GM12878 (cell line): ENCODE measurements around the gene DMD. TPM values are rescaled to one million over a fixed set of nuclear protein-coding genes. Genes with fewer than 3 reads are reported as not detected.

Experiments used
- ATAC-seq: fragments of 200-7000 bp; cut with Tn5 transposase; 3 replicates; pipeline ENCODE4 v1.9.1; 2020; ENCODE audit warnings: mild to moderate bottlenecking, moderate library complexity
- BruUV-seq: library from RNA; stranded (reverse); fragments of 400-500 nt; replicated peaks from 2 replicates; lab custom pipeline; 2021; lab: Mats Ljungman, UMichigan
- CTCF ChIA-PET: fragments of 300-600 bp; sonication (Branson Sonifier 250); formaldehyde crosslinking; extraction: SDS; loops from one replicate; lab custom pipeline; 2021; ENCODE audit warnings: inconsistent platforms; lab: Yijun Ruan, JAX
- POLR2A ChIA-PET: fragments of 350-600 bp; formaldehyde crosslinking; extraction: SDS; loops from one replicate; lab custom pipeline; 2021; ENCODE audit warnings: inconsistent platforms; lab: Charles Lee
- RAD21 ChIA-PET: fragments of 300-600 bp; sonication (Branson Sonifier 250); formaldehyde crosslinking; loops from one replicate; lab custom pipeline; 2023; ENCODE audit warnings: antibody characterized with exemption; ENCODE audit not compliant: unreplicated experiment; lab: Charles Lee
- SMC1A ChIA-PET: fragments of 300-600 bp; sonication (Branson Sonifier 250); formaldehyde crosslinking; loops from one replicate; lab custom pipeline; 2023; ENCODE audit not compliant: unreplicated experiment, uncharacterized antibody; lab: Charles Lee
- DNase-seq: peaks from one replicate; pipeline ENCODE4 v3.0.0-alpha.2; 2011; ENCODE audit warnings: low read depth, low spot score
- FAIRE-seq: peaks from 3 replicates; lab custom pipeline; 2011; peaks lifted over from hg19 to GRCh38; lab: Jason Lieb, UNC
- H2AFZ ChIP-seq: 2 replicates; pipeline ENCODE4 v1.6.0; 2011; ENCODE audit warnings: low read depth, low read length, control low read depth; ENCODE audit not compliant: control insufficient read depth
- H3K27ac ChIP-seq: 2 replicates; pipeline ENCODE4 v1.5.1; 2011; ENCODE audit warnings: control low read depth; ENCODE audit not compliant: control insufficient read depth, insufficient read depth
- H3K27me3 ChIP-seq, 2 experiments: replicated peaks in 1 of 2; 2 replicates each; pipeline versions ENCODE4 v1.6.0 to v1.6.1; 2011; ENCODE audit warnings: low read length in 1 of 2; ENCODE audit not compliant: control insufficient read depth in 2 of 2, insufficient read depth in 2 of 2
- H3K36me3 ChIP-seq, 2 experiments: 2 replicates each; pipeline ENCODE4 v1.5.1; 2011; ENCODE audit warnings: low read length in 1 of 2; ENCODE audit not compliant: control insufficient read depth in 2 of 2, insufficient read depth in 2 of 2
- H3K4me1 ChIP-seq: 2 replicates; pipeline ENCODE4 v1.6.1; 2011; ENCODE audit warnings: mild to moderate bottlenecking, low read length, moderate library complexity, mixed read lengths; ENCODE audit not compliant: control insufficient read depth, insufficient read depth
- H3K4me2 ChIP-seq: 2 replicates; pipeline ENCODE4 v1.6.0; 2011; ENCODE audit warnings: control low read depth; ENCODE audit not compliant: control insufficient read depth, insufficient read depth
- H3K4me3 ChIP-seq: fragments of 200-600 bp; sonication (generic); 2 replicates; pipeline ENCODE4 v1.5.1; 2016
- H3K79me2 ChIP-seq: 2 replicates; pipeline ENCODE4 v1.6.0; 2011; ENCODE audit warnings: low read length; ENCODE audit not compliant: control insufficient read depth, insufficient read depth
- H3K9ac ChIP-seq: 2 replicates; pipeline ENCODE4 v1.8.0; 2011; ENCODE audit warnings: low read length, control low read depth, mixed read lengths; ENCODE audit not compliant: control insufficient read depth, insufficient read depth
- H3K9me3 ChIP-seq: replicated peaks from 3 replicates; pipeline ENCODE4 v1.5.1; 2011; ENCODE audit warnings: mild to moderate bottlenecking, low read length; ENCODE audit not compliant: control insufficient read depth, insufficient read depth
- H4K20me1 ChIP-seq: 2 replicates; pipeline ENCODE4 v1.6.0; 2011; ENCODE audit not compliant: control insufficient read depth, insufficient read depth
- ASH2L ChIP-seq: fragments of 300-600, 200-600 bp; sonication (generic); IDR thresholded peaks from 2 replicates; pipeline ENCODE4 v1.6.1; 2017; ENCODE audit warnings: low read depth, mild to moderate bottlenecking, borderline replicate concordance
- CREB1 ChIP-seq: IDR thresholded peaks from 2 replicates; pipeline ENCODE4 v1.6.1; 2012; ENCODE audit warnings: low read depth, mild to moderate bottlenecking, inconsistent platforms
- EP300 ChIP-seq, 2 experiments: fragments of 150-350 bp in 1 of 2; IDR thresholded peaks; 2 replicates each; pipeline ENCODE4 v1.6.1; 2011 to 2012; ENCODE audit warnings: low read depth in 2 of 2, low read length in 2 of 2, borderline replicate concordance in 1 of 2, improper control_type of control experiment in 1 of 2, inconsistent platforms in 1 of 2; ENCODE audit not compliant: control insufficient read depth in 1 of 2
- NR2C2 ChIP-seq: IDR thresholded peaks from 2 replicates; pipeline ENCODE4 v1.6.1; 2011; ENCODE audit warnings: borderline replicate concordance, low read depth; ENCODE audit not compliant: control insufficient read depth, insufficient read length
- PAX5 ChIP-seq: IDR thresholded peaks from 2 replicates; pipeline ENCODE4 v1.6.1; 2011; ENCODE audit warnings: low read depth, low read length, borderline replicate concordance
- RELA ChIP-seq: fragments of 450-650 bp; IDR thresholded peaks from 2 replicates; pipeline ENCODE4 v1.8.0; 2014; ENCODE audit warnings: borderline replicate concordance; ENCODE audit not compliant: partially characterized antibody
- SUZ12 ChIP-seq: fragments of 200-600 bp; sonication (generic); IDR thresholded peaks from one replicate; pipeline ENCODE4 v1.6.1; 2018; ENCODE audit warnings: antibody characterized with exemption, mild to moderate bottlenecking; ENCODE audit not compliant: unreplicated experiment
- TBL1XR1 ChIP-seq: IDR thresholded peaks from 2 replicates; pipeline ENCODE4 v1.6.1; 2012; ENCODE audit warnings: low read depth, low read length, improper control_type of control experiment
- ZNF24 ChIP-seq: fragments of 450-650 bp; IDR thresholded peaks from 2 replicates; pipeline ENCODE4 v1.6.1; 2017; ENCODE audit warnings: antibody characterized with exemption, mild to moderate bottlenecking
- ZNF274 ChIP-seq: IDR thresholded peaks from one replicate; pipeline ENCODE4 v1.8.0; 2011; ENCODE audit not compliant: insufficient read length, insufficient read depth
- WGBS: methylation state at CpG from one replicate; pipeline ENCODE4 v1.1.6; 2016; ENCODE audit warnings: low lambda C conversion rate; ENCODE audit not compliant: insufficient replicate concordance, insufficient coverage; ENCODE audit errors: missing lambda C conversion rate; 5-methylcytosine and 5-hydroxymethylcytosine counted together
- in situ Hi-C: fragments of 300-500 bp; cut with MboI; formaldehyde crosslinking; loops from 9 replicates; pipeline ENCODE4 v1.14.3; 2018; ENCODE audit warnings: mixed read lengths
- intact Hi-C: fragments of 100-400 bp; cut with micrococcal nuclease; formaldehyde crosslinking; loops from one replicate; pipeline ENCODE4 v1.14.2; 2022; ENCODE audit not compliant: unreplicated experiment
- polyA plus RNA-seq, 11 experiments: library from polyadenylated mRNA; depleted of rRNA in 4 of 11; unstranded in 6 of 11; stranded (reverse) in 5 of 11; fragments of >200 nt; fragmentation: Nextera tagmentation in 4 of 11; fragmentation: Illumina TruSeq in 1 of 11; extraction: Ambion mirVana in 4 of 11; extraction: Trizol in 1 of 11; gene quantifications; 1 replicate in 1 of 11; 2 replicates in 10 of 11; pipeline versions ENCODE4 v1.2.1 to v1.2.3, GENCODE V29; 2011 to 2016; ENCODE audit warnings: inconsistent platforms in 2 of 11, missing spikeins in 2 of 11, low read depth in 1 of 11
- total RNA-seq, 4 experiments: library from RNA; depleted of rRNA in 3 of 4; stranded (reverse); fragments of >200 nt in 3 of 4; fragmentation: Illumina TruSeq in 1 of 4; extraction: Trizol in 1 of 4; gene quantifications; 2 replicates each; pipeline versions ENCODE4 v1.2.1 to v1.2.3, GENCODE V29; 2013 to 2021
- TF ChIP-seq, protein P1 (sequence below): IDR thresholded peaks from 2 replicates; pipeline ENCODE4 v1.6.1; 2012; ENCODE audit warnings: low read depth, low read length, improper control_type of control experiment
- TF ChIP-seq, protein P2 (sequence below): IDR thresholded peaks from 2 replicates; pipeline ENCODE4 v1.6.1; 2012; ENCODE audit warnings: mild to moderate bottlenecking, low read depth, low read length

Gene DMD
- total and polyA plus RNA-seq, 10 of the 15 experiments (the other 5 are each of a cell fraction or from before 2014, with no cell fraction given) = 1.4 to 24.3 (median 4.3) TPM

DNA sequence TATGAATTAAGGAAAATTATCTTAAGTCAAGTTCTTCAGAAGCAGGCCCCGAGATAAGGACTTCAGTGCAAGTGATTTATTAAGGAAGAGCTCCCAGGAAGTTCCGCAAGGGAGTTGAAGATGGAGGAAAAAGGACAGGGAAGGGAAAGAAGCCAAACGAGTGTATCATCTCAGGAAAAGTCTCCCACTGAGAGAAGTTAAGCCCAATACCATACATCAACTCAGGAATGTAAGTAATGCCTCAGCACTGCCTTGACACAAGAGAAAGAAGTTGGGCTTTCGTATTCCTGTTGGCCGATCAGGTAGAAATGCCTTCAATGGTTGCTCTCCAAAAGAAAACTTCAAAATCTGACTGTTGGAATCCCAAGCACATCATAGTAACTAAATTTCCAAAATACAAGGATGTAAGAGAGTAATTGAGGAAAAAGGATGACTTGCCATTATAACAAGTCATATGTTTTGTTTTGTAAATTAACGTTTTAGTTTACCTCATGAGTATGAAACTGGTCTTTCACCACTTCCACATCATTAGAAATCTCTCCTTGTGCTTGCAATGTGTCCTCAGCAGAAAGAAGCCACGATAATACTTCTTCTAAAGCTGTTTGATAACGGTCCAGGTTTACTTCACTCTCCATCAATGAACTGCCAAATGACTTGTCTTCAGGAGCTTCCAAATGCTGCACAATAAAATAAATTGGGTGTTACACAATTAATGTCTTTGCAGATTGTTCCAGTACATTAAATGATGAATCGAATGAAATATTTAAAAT is 566.7 kb downstream of the DMD start:
- no peak for FAIRE-seq
- no peaks in the 10 kb centered on the region for H3K79me2 ChIP-seq
- ATAC-seq = no peak
- H3K27ac ChIP-seq = no peak overlapping the region
- no peaks in the 10 kb centered on the region for H3K4me1 ChIP-seq
- TF ChIP-seq EP300 (IDR thresholded peaks at IDR 0.05; ENCODE audit: borderline replicate concordance in 1 of 2, control insufficient read depth in 1 of 2, low read depth in 2 of 2, low read length in 2 of 2) = no peak
- TF ChIP-seq, protein P1, sequence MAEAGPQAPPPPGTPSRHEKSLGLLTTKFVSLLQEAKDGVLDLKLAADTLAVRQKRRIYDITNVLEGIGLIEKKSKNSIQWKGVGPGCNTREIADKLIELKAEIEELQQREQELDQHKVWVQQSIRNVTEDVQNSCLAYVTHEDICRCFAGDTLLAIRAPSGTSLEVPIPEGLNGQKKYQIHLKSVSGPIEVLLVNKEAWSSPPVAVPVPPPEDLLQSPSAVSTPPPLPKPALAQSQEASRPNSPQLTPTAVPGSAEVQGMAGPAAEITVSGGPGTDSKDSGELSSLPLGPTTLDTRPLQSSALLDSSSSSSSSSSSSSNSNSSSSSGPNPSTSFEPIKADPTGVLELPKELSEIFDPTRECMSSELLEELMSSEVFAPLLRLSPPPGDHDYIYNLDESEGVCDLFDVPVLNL = no peak
- no peak for TF ChIP-seq SUZ12
- no peak for TF ChIP-seq PAX5
- ChIA-PET SMC1A (interaction anchor here (0.7 kb wide), 1 partner anchor 55 kb away, joined by 3 read pairs; no protein-coding TSS in a partner anchor), CTCF (no interaction called here), POLR2A (no interaction called here), RAD21 (no interaction called here)
- H3K9ac ChIP-seq = no peak overlapping the region
- no peak overlapping the region for H2AFZ ChIP-seq
- no peaks in the 10 kb centered on the region for H3K36me3 ChIP-seq
- WGBS = 13% methylated on average over 9 of the region's 9 CpGs
- H3K4me3 ChIP-seq = no peak overlapping the region
- no TSS peak for BruUV-seq
- H4K20me1 ChIP-seq = no peaks in the 10 kb centered on the region
- H3K4me2 ChIP-seq = no peak overlapping the region
- DNase-seq = no peak
- intact Hi-C loops = no loop called here
- H3K27me3 ChIP-seq = no peaks in the 10 kb centered on the region
- H3K9me3 ChIP-seq = no peaks in the 10 kb centered on the region
- in situ Hi-C loops = no loop called here

DNA sequence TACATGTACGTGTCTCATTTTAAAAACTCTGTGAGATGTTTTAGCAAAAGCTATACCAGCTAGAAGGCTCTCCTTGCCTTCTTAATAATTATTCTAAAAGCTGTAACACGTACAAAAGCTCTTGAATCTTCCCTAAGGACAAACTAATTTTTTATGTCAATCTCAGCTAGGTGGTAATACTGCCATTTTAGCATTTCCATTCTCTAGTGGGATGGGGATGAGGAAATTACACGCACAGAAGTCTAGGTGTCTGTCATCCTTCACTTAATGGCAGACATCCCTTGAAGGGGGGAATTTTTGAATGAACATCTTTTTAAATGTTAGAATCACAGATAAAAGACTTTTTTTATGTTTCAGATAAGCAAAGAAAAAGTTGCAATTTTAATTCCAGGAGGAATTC is 569.1 kb downstream of the DMD start:
- WGBS = 2% methylated on average over 3 of the region's 3 CpGs
- TF ChIP-seq CREB1 = no peak
- TF ChIP-seq RELA = no peak
- TF ChIP-seq ZNF274 = no peak
- TF ChIP-seq, protein P2, sequence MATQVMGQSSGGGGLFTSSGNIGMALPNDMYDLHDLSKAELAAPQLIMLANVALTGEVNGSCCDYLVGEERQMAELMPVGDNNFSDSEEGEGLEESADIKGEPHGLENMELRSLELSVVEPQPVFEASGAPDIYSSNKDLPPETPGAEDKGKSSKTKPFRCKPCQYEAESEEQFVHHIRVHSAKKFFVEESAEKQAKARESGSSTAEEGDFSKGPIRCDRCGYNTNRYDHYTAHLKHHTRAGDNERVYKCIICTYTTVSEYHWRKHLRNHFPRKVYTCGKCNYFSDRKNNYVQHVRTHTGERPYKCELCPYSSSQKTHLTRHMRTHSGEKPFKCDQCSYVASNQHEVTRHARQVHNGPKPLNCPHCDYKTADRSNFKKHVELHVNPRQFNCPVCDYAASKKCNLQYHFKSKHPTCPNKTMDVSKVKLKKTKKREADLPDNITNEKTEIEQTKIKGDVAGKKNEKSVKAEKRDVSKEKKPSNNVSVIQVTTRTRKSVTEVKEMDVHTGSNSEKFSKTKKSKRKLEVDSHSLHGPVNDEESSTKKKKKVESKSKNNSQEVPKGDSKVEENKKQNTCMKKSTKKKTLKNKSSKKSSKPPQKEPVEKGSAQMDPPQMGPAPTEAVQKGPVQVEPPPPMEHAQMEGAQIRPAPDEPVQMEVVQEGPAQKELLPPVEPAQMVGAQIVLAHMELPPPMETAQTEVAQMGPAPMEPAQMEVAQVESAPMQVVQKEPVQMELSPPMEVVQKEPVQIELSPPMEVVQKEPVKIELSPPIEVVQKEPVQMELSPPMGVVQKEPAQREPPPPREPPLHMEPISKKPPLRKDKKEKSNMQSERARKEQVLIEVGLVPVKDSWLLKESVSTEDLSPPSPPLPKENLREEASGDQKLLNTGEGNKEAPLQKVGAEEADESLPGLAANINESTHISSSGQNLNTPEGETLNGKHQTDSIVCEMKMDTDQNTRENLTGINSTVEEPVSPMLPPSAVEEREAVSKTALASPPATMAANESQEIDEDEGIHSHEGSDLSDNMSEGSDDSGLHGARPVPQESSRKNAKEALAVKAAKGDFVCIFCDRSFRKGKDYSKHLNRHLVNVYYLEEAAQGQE = no peak
- no peak for TF ChIP-seq NR2C2
- TF ChIP-seq TBL1XR1 = no peak
- TF ChIP-seq ZNF24 = no peak
- TF ChIP-seq ASH2L = no peak

More for the DNA sequence above, 569.1 kb downstream of the DMD start:
- FAIRE-seq (no peak), ATAC-seq (no peak), DNase-seq (no peak)
- no peak overlapping the region for H3K4me2 ChIP-seq
- H3K4me1 ChIP-seq = no peaks in the 10 kb centered on the region
- CTCF ChIA-PET = no interaction called here
- H3K4me3 ChIP-seq = no peak overlapping the region
- H4K20me1 ChIP-seq = no peaks in the 10 kb centered on the region
- intact Hi-C loops = no loop called here
- H3K27ac ChIP-seq = no peak overlapping the region
- H2AFZ ChIP-seq = no peak overlapping the region
- H3K79me2 ChIP-seq = no peaks in the 10 kb centered on the region
- in situ Hi-C loops = no loop called here
- SMC1A ChIA-PET = no interaction called here
- H3K36me3 ChIP-seq = no peaks in the 10 kb centered on the region
- RAD21 ChIA-PET = no interaction called here
- H3K9ac ChIP-seq = no peak overlapping the region
- POLR2A ChIA-PET = no interaction called here
- H3K9me3 ChIP-seq = no peaks in the 10 kb centered on the region
- H3K27me3 ChIP-seq = no peaks in the 10 kb centered on the region
- BruUV-seq = no TSS peak
